ENCODE data around the gene MPPED1.

DNA sequence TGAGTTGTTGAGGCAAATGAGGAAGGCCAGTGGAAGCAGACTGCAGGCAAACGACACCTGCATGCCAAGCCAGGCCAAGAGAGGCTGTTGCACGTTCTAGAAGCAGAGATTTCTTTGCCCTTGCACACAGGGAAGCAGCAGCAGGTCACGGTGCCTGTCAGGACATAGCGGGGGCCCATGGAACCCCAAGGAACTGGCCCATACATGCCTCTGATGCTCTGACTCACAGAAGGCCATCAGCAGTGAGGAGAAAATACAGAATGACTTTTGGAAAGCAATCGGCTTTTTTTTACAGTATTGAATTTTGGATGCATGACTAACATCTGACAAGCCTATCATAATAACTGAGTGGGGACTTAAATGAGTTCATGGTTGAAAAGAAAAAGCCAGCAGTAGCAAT lies 123.9 kb downstream of the MPPED1 start:
- TF ChIP-seq, protein P1, sequence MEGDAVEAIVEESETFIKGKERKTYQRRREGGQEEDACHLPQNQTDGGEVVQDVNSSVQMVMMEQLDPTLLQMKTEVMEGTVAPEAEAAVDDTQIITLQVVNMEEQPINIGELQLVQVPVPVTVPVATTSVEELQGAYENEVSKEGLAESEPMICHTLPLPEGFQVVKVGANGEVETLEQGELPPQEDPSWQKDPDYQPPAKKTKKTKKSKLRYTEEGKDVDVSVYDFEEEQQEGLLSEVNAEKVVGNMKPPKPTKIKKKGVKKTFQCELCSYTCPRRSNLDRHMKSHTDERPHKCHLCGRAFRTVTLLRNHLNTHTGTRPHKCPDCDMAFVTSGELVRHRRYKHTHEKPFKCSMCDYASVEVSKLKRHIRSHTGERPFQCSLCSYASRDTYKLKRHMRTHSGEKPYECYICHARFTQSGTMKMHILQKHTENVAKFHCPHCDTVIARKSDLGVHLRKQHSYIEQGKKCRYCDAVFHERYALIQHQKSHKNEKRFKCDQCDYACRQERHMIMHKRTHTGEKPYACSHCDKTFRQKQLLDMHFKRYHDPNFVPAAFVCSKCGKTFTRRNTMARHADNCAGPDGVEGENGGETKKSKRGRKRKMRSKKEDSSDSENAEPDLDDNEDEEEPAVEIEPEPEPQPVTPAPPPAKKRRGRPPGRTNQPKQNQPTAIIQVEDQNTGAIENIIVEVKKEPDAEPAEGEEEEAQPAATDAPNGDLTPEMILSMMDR (conservative IDR thresholded peaks at IDR 0.05): no peak
- TF ChIP-seq EZH2 (IDR thresholded peaks at IDR 0.05; ENCODE audit: low read depth): no peak
